Esophagus squamous epithelium (tissue), 5 donors: ENCODE results near the gene LRIG2. TPM values are rescaled to one million over a fixed set of nuclear protein-coding genes. Genes with fewer than 3 reads are reported as not detected.

Experiments used
- DNase-seq: peaks from one replicate; lab custom pipeline; 2025; lab: John Stamatoyannopoulos, UW
- H3K27ac ChIP-seq, 4 donors: fragments of 200-600 bp; sonication (generic); one replicate each; pipeline ENCODE4 v1.5.1; 2016 to 2019; ENCODE audit warnings: mild to moderate bottlenecking in 1 of 4
- H3K27me3 ChIP-seq, 4 donors: fragments of 200-600 bp; sonication (generic); 1 replicate in 3 of 4; 2 replicates in 1 of 4; pipeline versions ENCODE4 v1.5.1 to v1.6.0; 2017 to 2021; ENCODE audit warnings: antibody characterized with exemption in 1 of 4
- H3K36me3 ChIP-seq, 3 donors: fragments of 200-600 bp; sonication (generic); one replicate each; pipeline ENCODE4 v1.5.1; 2016 to 2019
- H3K4me1 ChIP-seq, 3 donors: fragments of 200-600 bp; sonication (generic); one replicate each; pipeline ENCODE4 v1.5.1; 2017 to 2019
- H3K4me3 ChIP-seq, 4 donors: fragments of 200-600 bp; sonication (generic); 1 replicate in 3 of 4; 2 replicates in 1 of 4; pipeline ENCODE4 v1.5.1; 2016 to 2019; ENCODE audit warnings: mild to moderate bottlenecking in 2 of 4, moderate library complexity in 1 of 4
- H3K9me3 ChIP-seq, 3 donors: fragments of 200-600 bp; sonication (generic); one replicate each; pipeline ENCODE4 v1.5.1; 2016 to 2019
- POLR2A ChIP-seq, 4 donors: fragments of 450-650 bp; IDR thresholded peaks; one replicate each; pipeline ENCODE4 v1.6.1; 2017; ENCODE audit warnings: antibody characterized with exemption in 4 of 4, mild to moderate bottlenecking in 4 of 4, moderate library complexity in 3 of 4
- WGBS, 2 donors: methylation state at CpG; one replicate each; pipeline ENCODE4 v1.1.5; 2018; 5-methylcytosine and 5-hydroxymethylcytosine counted together
- intact Hi-C: fragments of 100-400 bp; cut with DNase I; formaldehyde crosslinking; loops from one replicate; pipeline ENCODE4 v1.15.0; 2022
- total RNA-seq, 4 donors: library from RNA; depleted of rRNA; stranded (reverse); fragments of >200 nt; gene quantifications; one replicate each; pipeline ENCODE4 v1.1.0, GENCODE V29; 2016
- TF ChIP-seq, protein P1 (sequence below), 6 experiments: fragments of 450-650 bp in 4 of 6; fragments of 200-600 bp in 2 of 6; sonication (generic) in 2 of 6; IDR thresholded peaks; one replicate each; pipeline ENCODE4 v1.5.1; 2016 to 2019; ENCODE audit warnings: antibody characterized with exemption in 6 of 6, mild to moderate bottlenecking in 4 of 6, moderate library complexity in 4 of 6
- donor health status: DM: yes; HTN: yes; CAD: no.

LRIG2 gene
- total RNA-seq, 4 donors from 2014 or later: 8.9 to 18.3 (median 11.6) TPM

DNA sequence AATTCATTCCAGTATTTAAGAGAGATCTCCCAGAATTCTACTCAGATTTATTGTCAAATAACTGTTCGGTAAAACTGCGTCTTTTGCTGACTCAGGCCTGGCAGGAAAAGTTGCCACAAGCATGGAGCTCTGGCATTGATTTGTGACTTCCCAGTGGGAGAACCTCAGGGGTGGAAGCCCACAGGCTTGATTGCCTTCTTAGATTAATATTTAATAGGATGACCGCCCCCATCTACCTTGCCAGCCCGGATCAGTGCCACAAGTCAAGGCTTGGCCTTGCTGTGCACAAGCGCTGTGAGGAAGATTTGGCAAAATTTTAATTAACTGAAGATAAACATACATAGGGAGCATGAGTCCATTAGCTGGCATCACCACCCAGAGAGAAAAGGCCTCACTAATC is 93.5 kb downstream of the LRIG2 start:
- Histone ChIP-seq H3K36me3 (no peaks in the 10 kb centered on the region), H3K27ac (no peak overlapping the region), H3K9me3 (no peaks in the 10 kb centered on the region), H3K27me3 (no peaks in the 10 kb centered on the region), H3K4me3 (no peak overlapping the region), H3K4me1 (no peaks in the 10 kb centered on the region)
- DNase-seq: no peak
- no peak for TF ChIP-seq POLR2A (IDR thresholded peaks at IDR 0.05)
- TF ChIP-seq, protein P1, sequence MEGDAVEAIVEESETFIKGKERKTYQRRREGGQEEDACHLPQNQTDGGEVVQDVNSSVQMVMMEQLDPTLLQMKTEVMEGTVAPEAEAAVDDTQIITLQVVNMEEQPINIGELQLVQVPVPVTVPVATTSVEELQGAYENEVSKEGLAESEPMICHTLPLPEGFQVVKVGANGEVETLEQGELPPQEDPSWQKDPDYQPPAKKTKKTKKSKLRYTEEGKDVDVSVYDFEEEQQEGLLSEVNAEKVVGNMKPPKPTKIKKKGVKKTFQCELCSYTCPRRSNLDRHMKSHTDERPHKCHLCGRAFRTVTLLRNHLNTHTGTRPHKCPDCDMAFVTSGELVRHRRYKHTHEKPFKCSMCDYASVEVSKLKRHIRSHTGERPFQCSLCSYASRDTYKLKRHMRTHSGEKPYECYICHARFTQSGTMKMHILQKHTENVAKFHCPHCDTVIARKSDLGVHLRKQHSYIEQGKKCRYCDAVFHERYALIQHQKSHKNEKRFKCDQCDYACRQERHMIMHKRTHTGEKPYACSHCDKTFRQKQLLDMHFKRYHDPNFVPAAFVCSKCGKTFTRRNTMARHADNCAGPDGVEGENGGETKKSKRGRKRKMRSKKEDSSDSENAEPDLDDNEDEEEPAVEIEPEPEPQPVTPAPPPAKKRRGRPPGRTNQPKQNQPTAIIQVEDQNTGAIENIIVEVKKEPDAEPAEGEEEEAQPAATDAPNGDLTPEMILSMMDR (IDR thresholded peaks at IDR 0.05): no peak
- 50 to 63% methylated on average over 5 of the region's 5 CpGs for WGBS, 2 donors
- intact Hi-C loops: no loop called here

DNA sequence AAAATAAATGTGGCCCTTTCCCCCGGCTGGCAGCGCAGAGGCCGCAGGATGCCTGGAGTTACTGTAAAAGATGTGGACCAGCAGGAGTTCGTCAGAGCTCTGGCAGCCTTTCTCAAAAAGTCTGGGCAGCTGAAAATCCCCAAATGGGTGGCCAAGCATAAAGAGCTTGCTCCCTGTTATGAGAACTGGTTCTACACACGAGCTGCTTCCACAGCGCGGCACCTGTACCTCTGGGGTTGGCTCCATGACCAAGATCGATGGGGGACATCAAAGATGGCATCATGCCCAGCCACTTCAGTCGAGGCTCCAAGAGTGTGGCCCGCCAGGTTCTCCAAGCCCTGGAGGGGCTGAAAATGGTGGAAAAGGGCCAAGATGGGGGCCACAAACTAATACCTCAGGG is 95.9 kb downstream of the LRIG2 start:
- WGBS, 2 donors: 54 to 66% methylated on average over 6 to 7 of the region's 10 CpGs
- H3K27me3 ChIP-seq: no peaks in the 10 kb centered on the region
- H3K27ac ChIP-seq: no peak overlapping the region
- H3K4me3 ChIP-seq: no peak overlapping the region
- H3K9me3 ChIP-seq: peaks cover 0 to 4% (median 0%) of the 10 kb centered on the region in 3 donors
- TF ChIP-seq, protein P1 (IDR thresholded peaks at IDR 0.05): no peak
- H3K4me1 ChIP-seq: no peaks in the 10 kb centered on the region
- H3K36me3 ChIP-seq: no peaks in the 10 kb centered on the region
- intact Hi-C loops: no loop called here
- no peak for DNase-seq

DNA sequence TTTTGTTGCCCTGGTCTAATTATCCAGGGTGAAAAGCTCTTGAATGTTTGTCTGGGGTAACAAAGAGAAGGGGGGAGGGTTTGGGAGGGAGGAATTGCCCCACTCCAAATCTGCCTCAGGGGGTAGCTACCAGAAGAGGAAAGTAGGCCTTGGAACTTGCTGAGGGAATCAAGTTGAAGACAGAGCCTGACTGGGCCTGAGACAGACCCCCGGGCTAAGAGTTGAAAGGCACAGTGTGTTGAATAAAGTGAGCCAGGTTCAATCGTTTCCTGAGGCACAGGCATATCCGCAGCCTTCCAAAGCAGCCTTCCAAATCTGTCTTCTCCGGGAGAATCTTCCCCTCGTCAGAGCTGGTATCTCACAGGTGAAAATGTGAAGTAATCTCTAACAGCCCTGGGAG is 96.6 kb downstream of the LRIG2 start:
- H3K27ac ChIP-seq: no peak overlapping the region
- H3K27me3 ChIP-seq: no peaks in the 10 kb centered on the region
- no peaks in the 10 kb centered on the region for H3K36me3 ChIP-seq
- H3K4me3 ChIP-seq: no peak overlapping the region
- peaks cover 0 to 4% (median 0%) of the 10 kb centered on the region in 3 donors for H3K9me3 ChIP-seq
- TF ChIP-seq, protein P1 (IDR thresholded peaks at IDR 0.05): no peak
- no peak for TF ChIP-seq POLR2A (IDR thresholded peaks at IDR 0.05)
- WGBS, 2 donors: 71 to 72% methylated on average over 5 of the region's 5 CpGs
- no peak for DNase-seq
- intact Hi-C loops: no loop called here
- H3K4me1 ChIP-seq: no peaks in the 10 kb centered on the region

DNA sequence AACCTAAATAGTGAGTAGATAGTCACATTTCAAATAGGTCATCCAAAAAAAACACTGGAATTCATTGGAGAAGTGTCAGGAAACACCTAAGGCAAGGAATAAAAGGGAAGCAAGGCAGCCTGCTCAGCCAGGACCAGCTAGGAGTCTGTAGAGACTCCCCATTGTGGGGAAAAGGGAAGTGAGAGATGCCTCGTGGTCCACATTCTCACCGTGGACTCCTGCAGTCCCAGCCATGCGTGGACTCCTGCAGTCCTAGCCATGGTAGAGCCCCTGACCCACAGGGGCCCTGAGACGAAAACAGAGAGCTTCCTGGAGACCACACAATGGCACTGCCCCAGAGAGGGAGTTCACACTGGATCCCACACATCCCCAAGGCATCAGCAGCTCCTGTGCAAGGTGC is 97.5 kb downstream of the LRIG2 start:
- H3K9me3 ChIP-seq: peaks cover 0 to 4% (median 0%) of the 10 kb centered on the region in 3 donors
- H3K27me3 ChIP-seq: no peaks in the 10 kb centered on the region
- intact Hi-C loops: no loop called here
- no peak for DNase-seq
- H3K27ac ChIP-seq: no peak overlapping the region
- 58 to 76% methylated on average over 3 to 4 of the region's 4 CpGs for WGBS, 2 donors
- H3K36me3 ChIP-seq: no peaks in the 10 kb centered on the region
- H3K4me1 ChIP-seq: no peaks in the 10 kb centered on the region
- no peak overlapping the region for H3K4me3 ChIP-seq
- TF ChIP-seq, protein P1 (IDR thresholded peaks at IDR 0.05): no peak
- no peak for TF ChIP-seq POLR2A (IDR thresholded peaks at IDR 0.05)

DNA sequence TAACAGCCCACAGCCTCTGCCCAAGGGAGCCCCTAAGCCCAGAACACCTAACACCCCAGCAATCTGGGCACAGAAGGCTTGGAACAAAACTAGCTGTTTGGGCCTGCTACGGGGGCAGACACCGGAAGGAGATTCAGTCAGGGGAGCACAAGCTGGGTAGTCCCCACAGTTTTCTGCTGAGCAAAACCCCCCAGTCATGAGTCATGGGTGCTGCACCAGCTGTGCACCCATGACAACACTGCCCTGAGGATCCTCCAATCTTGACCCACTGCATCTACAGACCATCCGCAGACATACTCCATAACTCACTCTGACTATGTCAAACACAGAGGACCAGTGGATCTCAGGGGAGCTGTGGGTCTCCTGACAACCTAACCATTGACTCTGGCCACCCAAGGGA is 105.1 kb downstream of the LRIG2 start:
- Histone ChIP-seq H3K27ac (no peak overlapping the region), H3K36me3 (no peaks in the 10 kb centered on the region), H3K4me1 (no peaks in the 10 kb centered on the region), H3K4me3 (no peak overlapping the region), H3K27me3 (no peaks in the 10 kb centered on the region), H3K9me3 (no peaks in the 10 kb centered on the region)
- WGBS, 2 donors: 57 to 100% methylated on average over 1 of the region's 3 CpGs
- TF ChIP-seq, protein P1 (IDR thresholded peaks at IDR 0.05): no peak
- no peak for TF ChIP-seq POLR2A (IDR thresholded peaks at IDR 0.05)
- DNase-seq: no peak
- intact Hi-C loops: no loop called here
